K562 (cell line): ENCODE results near the gene RHBDL3. TPM values are rescaled to one million over a fixed set of nuclear protein-coding genes. Genes with fewer than 3 reads are reported as not detected.

ENCODE experiments used
- ATAC-seq: fragments of 200-7000 bp; cut with Tn5 transposase; 3 replicates; pipeline ENCODE4 v1.9.1; 2020; ENCODE audit warnings: moderate library complexity
- BruUV-seq: library from RNA; stranded (reverse); fragments of 400-500 nt; replicated peaks from 2 replicates; lab custom pipeline; 2021; lab: Mats Ljungman, UMichigan
- CTCF ChIA-PET: fragments of 300-600 bp; formaldehyde crosslinking; extraction: SDS; loops from one replicate; lab custom pipeline; 2021; ENCODE audit warnings: low intra/inter-chr PET ratio; lab: Yijun Ruan, JAX
- POLR2A ChIA-PET: fragments of 300-600, 350-650 bp; sonication (Branson Sonifier 250); formaldehyde crosslinking; extraction: SDS; loops from one replicate; lab custom pipeline; 2021; ENCODE audit warnings: antibody characterized with exemption, inconsistent platforms; lab: Yijun Ruan, JAX
- DNase-seq, 4 experiments: peaks; one replicate each; pipeline versions ENCODE4 v3.0.0 to v3.0.0-alpha.2; 2011 to 2018; ENCODE audit warnings: low spot score in 3 of 4, mixed read lengths in 3 of 4; ENCODE audit errors: extremely low read depth in 1 of 4
- FAIRE-seq: peaks from 2 replicates; lab custom pipeline; 2011; peaks lifted over from hg19 to GRCh38; lab: Jason Lieb, UNC
- H2AFZ ChIP-seq: 2 replicates; pipeline ENCODE4 v1.6.0; 2011; ENCODE audit warnings: low read depth, low read length, control low read depth, inconsistent platforms
- H3K27ac ChIP-seq: fragments of 200-600 bp; 3 replicates; pipeline ENCODE4 v1.8.0; 2011; ENCODE audit warnings: low read depth, mild to moderate bottlenecking, control low read depth, inconsistent platforms, low read length, moderate library complexity, mixed read lengths; ENCODE audit errors: extremely low read depth
- H3K27me3 ChIP-seq, 2 experiments: fragments of 300-600 bp in 1 of 2; 2 replicates in 1 of 2; 3 replicates in 1 of 2; pipeline versions ENCODE4 v1.6.0 to v1.8.0; 2011; ENCODE audit warnings: inconsistent platforms in 2 of 2, low read length in 2 of 2, mild to moderate bottlenecking in 1 of 2, mixed read lengths in 1 of 2, moderate library complexity in 1 of 2; ENCODE audit not compliant: control insufficient read depth in 2 of 2, insufficient read depth in 2 of 2
- H3K36me3 ChIP-seq: fragments of 300-600 bp; 3 replicates; pipeline ENCODE4 v1.8.0; 2011; ENCODE audit warnings: mild to moderate bottlenecking, low read length, inconsistent platforms; ENCODE audit not compliant: control insufficient read depth, insufficient read depth
- H3K4me1 ChIP-seq, 2 experiments: fragments of 200-600 bp in 1 of 2; replicated peaks in 1 of 2; 2 replicates in 1 of 2; 3 replicates in 1 of 2; pipeline versions ENCODE4 v1.5.1 to v1.8.0; 2011; ENCODE audit warnings: inconsistent platforms in 2 of 2, low read length in 2 of 2, mild to moderate bottlenecking in 1 of 2, mixed read lengths in 1 of 2, moderate library complexity in 1 of 2; ENCODE audit not compliant: control insufficient read depth in 2 of 2, insufficient read depth in 2 of 2
- H3K4me2 ChIP-seq: 2 replicates; pipeline ENCODE4 v1.6.1; 2011; ENCODE audit warnings: low read length, control low read depth, inconsistent platforms, mixed read lengths; ENCODE audit not compliant: insufficient read depth
- H3K4me3 ChIP-seq: fragments of 200-600 bp; sonication (generic), shearing (Covaris generic); 2 replicates; pipeline ENCODE4 v1.5.1; 2016; ENCODE audit warnings: control low read depth, inconsistent platforms
- H3K79me2 ChIP-seq: fragments of 200-600 bp; 3 replicates; pipeline ENCODE4 v1.8.0; 2011; ENCODE audit warnings: low read length, inconsistent platforms; ENCODE audit not compliant: control insufficient read depth, insufficient read depth
- H3K9ac ChIP-seq, 2 experiments: 2 replicates each; pipeline versions ENCODE4 v1.6.0 to v1.6.1; 2011; ENCODE audit warnings: low read depth in 2 of 2, low read length in 2 of 2, control low read depth in 1 of 2, inconsistent platforms in 1 of 2, mild to moderate bottlenecking in 1 of 2, mixed read lengths in 1 of 2; ENCODE audit not compliant: insufficient read depth in 1 of 2
- H3K9me1 ChIP-seq: one replicate; pipeline ENCODE4 v1.6.0; 2011; ENCODE audit warnings: inconsistent platforms, mild to moderate bottlenecking, low read length, moderate library complexity; ENCODE audit not compliant: control insufficient read depth, insufficient read depth
- H3K9me3 ChIP-seq: replicated peaks from 2 replicates; pipeline ENCODE4 v1.5.1; 2011; ENCODE audit warnings: low read depth, low read length, inconsistent platforms; ENCODE audit not compliant: control insufficient read depth, insufficient read depth
- H4K20me1 ChIP-seq: replicated peaks from 2 replicates; pipeline ENCODE4 v1.6.1; 2011; ENCODE audit warnings: low read length, inconsistent platforms, mixed read lengths; ENCODE audit not compliant: control insufficient read depth, insufficient read depth
- BDP1 ChIP-seq: IDR thresholded peaks from 3 replicates; pipeline ENCODE4 v1.6.1; 2011; ENCODE audit not compliant: insufficient read length, insufficient read depth
- E2F3 ChIP-seq: fragments of 250-450 bp; sonication (Bioruptor Pico); IDR thresholded peaks from 2 replicates; pipeline ENCODE4 v1.4.0; 2020; ENCODE audit warnings: mild to moderate bottlenecking
- EGR1 ChIP-seq: fragments of 450-650 bp; conservative IDR thresholded peaks from 2 replicates; pipeline ENCODE4 v1.6.1; 2017; ENCODE audit warnings: mild to moderate bottlenecking
- KLF6 ChIP-seq: fragments of 250-450 bp; sonication (Bioruptor Pico); IDR thresholded peaks from 2 replicates; pipeline ENCODE4 v1.4.0; 2020; ENCODE audit warnings: mild to moderate bottlenecking, moderate library complexity, borderline replicate concordance
- MCM5 ChIP-seq: fragments of 450-650 bp; IDR thresholded peaks from 2 replicates; pipeline ENCODE4 v1.6.1; 2016; ENCODE audit warnings: low read depth
- SMARCA5 ChIP-seq: fragments of 450-650 bp; IDR thresholded peaks from 2 replicates; pipeline ENCODE4 v1.6.1; 2016
- TCF15 ChIP-seq: fragments of 250-450 bp; sonication (Bioruptor Pico); IDR thresholded peaks from 2 replicates; pipeline ENCODE4 v1.8.0; 2022; ENCODE audit warnings: moderate library complexity, mild to moderate bottlenecking, inconsistent platforms
- ZNF134 ChIP-seq: fragments of 250-450 bp; sonication (Bioruptor Pico); conservative IDR thresholded peaks from 2 replicates; pipeline ENCODE4 v1.4.0; 2020
- WGBS: fragments of 100-300 bp; shearing (Covaris generic); methylation state at CpG from one replicate; pipeline ENCODE4 v1.1.6; 2016; ENCODE audit warnings: low coverage, mixed read lengths; ENCODE audit not compliant: insufficient coverage; ENCODE audit errors: missing lambda C conversion rate; 5-methylcytosine and 5-hydroxymethylcytosine counted together
- in situ Hi-C: fragments of 300-500 bp; cut with MboI; formaldehyde crosslinking; loops from 4 replicates; pipeline ENCODE4 v1.15.0; 2018; ENCODE audit warnings: inconsistent platforms, mixed read lengths
- intact Hi-C: fragments of 100-400 bp; cut with micrococcal nuclease; formaldehyde crosslinking; loops from 2 replicates; pipeline ENCODE4 v1.14.2; 2022
- polyA plus RNA-seq, 8 experiments: library from polyadenylated mRNA; depleted of rRNA in 4 of 8; stranded (reverse) in 5 of 8; unstranded in 3 of 8; fragments of >200 nt; fragmentation: Nextera tagmentation in 2 of 8; fragmentation: Illumina TruSeq in 1 of 8; extraction: Ambion mirVana in 2 of 8; extraction: Trizol in 1 of 8; gene quantifications; 2 replicates each; pipeline versions ENCODE4 v1.2.1 to v1.2.3, GENCODE V29; 2011 to 2014; ENCODE audit warnings: inconsistent platforms in 1 of 8, missing spikeins in 1 of 8
- total RNA-seq, 7 experiments: library from RNA; depleted of rRNA in 6 of 7; stranded (reverse); fragments of >200 nt in 6 of 7; fragmentation: Illumina TruSeq in 2 of 7; extraction: Trizol in 2 of 7; gene quantifications; 2 replicates each; pipeline versions ENCODE4 v1.2.1 to v1.2.3, GENCODE V29; 2011 to 2021; ENCODE audit warnings: low replicate concordance in 1 of 7

Gene RHBDL3
- total and polyA plus RNA-seq, 9 of the 15 experiments (the other 6 are each of a cell fraction or from before 2014, with no cell fraction given): 0.06 to 0.31 (median 0.09) TPM; not detected in 4

- in situ Hi-C loops: loop anchor here (5.0 kb wide), 1 partner anchor 67 kb away; no protein-coding TSS in a partner anchor
- Histone ChIP-seq H3K4me3 (no peak overlapping the region), H3K36me3 (no peaks in the 10 kb centered on the region), H3K4me2 (no peak overlapping the region), H3K9ac (no peak overlapping the region), H3K4me1 (no peaks in the 10 kb centered on the region; a peak in 2 of 5 replicates), H3K27me3 (peaks cover 24 to 30% of the 10 kb centered on the region in 2 experiments), H3K79me2 (no peaks in the 10 kb centered on the region), H3K9me1 (no peaks in the 10 kb centered on the region), H4K20me1 (no peaks in the 10 kb centered on the region), H2AFZ (no peak overlapping the region), H3K27ac (no peak overlapping the region), H3K9me3 (no peaks in the 10 kb centered on the region)
- no peak for DNase-seq
- ATAC-seq: no peak
- ChIA-PET POLR2A (no interaction called here), CTCF (no interaction called here)
- no peak for TF ChIP-seq E2F3 (CRISPR knock-in tag)
- TF ChIP-seq TCF15: no peak
- TF ChIP-seq SMARCA5: no peak
- TF ChIP-seq KLF6 (CRISPR knock-in tag): no peak
- no peak for TF ChIP-seq ZNF134 (CRISPR knock-in tag)
- no peak for TF ChIP-seq EGR1
- TF ChIP-seq BDP1: no peak
- no peak for TF ChIP-seq MCM5
- FAIRE-seq: no peak
- intact Hi-C loops: no loop called here
- BruUV-seq: no TSS peak
- WGBS: 5% methylated on average over 9 of the region's 9 CpGs
These were observed 49.0 kb downstream of the RHBDL3 start for GRCh38 chr17:32314636-32315035.
